SK-N-SH (cell line): Measurements from ENCODE around the gene BCAS3. TPM values are rescaled to one million over a fixed set of nuclear protein-coding genes. Genes with fewer than 3 reads are reported as not detected.

ENCODE experiments used
- CTCF ChIA-PET: fragments of 300-600, 350-600 bp; formaldehyde crosslinking; extraction: SDS; loops from one replicate; lab custom pipeline; 2021; lab: Yijun Ruan, JAX
- POLR2A ChIA-PET: fragments of 350-600 bp; sonication (Branson Sonifier 250); formaldehyde crosslinking; extraction: SDS; loops from one replicate; lab custom pipeline; 2020; ENCODE audit warnings: antibody characterized with exemption, inconsistent platforms; lab: Yijun Ruan, JAX
- DNase-seq: peaks from one replicate; pipeline ENCODE4 v3.0.0; 2012
- H2AFZ ChIP-seq: fragments of 200-600 bp; sonication (generic); 2 replicates; pipeline ENCODE4 v1.8.1; 2016; ENCODE audit warnings: antibody characterized with exemption, mild to moderate bottlenecking, low read depth
- H3F3A ChIP-seq: fragments of 200-600 bp; sonication (generic); replicated peaks from 2 replicates; pipeline ENCODE3; 2016; ENCODE audit warnings: antibody characterized with exemption, mild to moderate bottlenecking; ENCODE audit not compliant: insufficient read depth
- H3K27ac ChIP-seq, 2 experiments: fragments of 200-500 bp in 1 of 2; fragments of 200-600 bp in 1 of 2; sonication (Bioruptor generic) in 1 of 2; sonication (generic), shearing (Covaris generic) in 1 of 2; 2 replicates each; pipeline versions ENCODE4 v1.5.1 to v1.6.1; 2014 to 2016; ENCODE audit warnings: low read depth in 2 of 2, inconsistent platforms in 1 of 2, low read length in 1 of 2, mild to moderate bottlenecking in 1 of 2, mixed read lengths in 1 of 2
- H3K27me3 ChIP-seq: fragments of 200-600 bp; sonication (generic), shearing (Covaris generic); 2 replicates; pipeline ENCODE4 v1.6.1; 2016; ENCODE audit warnings: mixed run types; ENCODE audit not compliant: insufficient read depth
- H3K36me3 ChIP-seq, 2 experiments: fragments of 200-500 bp in 1 of 2; fragments of 200-600 bp in 1 of 2; sonication (Bioruptor generic) in 1 of 2; sonication (generic) in 1 of 2; replicated peaks in 1 of 2; 2 replicates each; pipeline versions ENCODE3 to v1.5.1; 2014 to 2016; ENCODE audit warnings: low read length in 1 of 2, mild to moderate bottlenecking in 1 of 2; ENCODE audit not compliant: insufficient read depth in 2 of 2, control insufficient read depth in 1 of 2
- H3K4me1 ChIP-seq, 2 experiments: fragments of 200-500 bp in 1 of 2; fragments of 200-600 bp in 1 of 2; sonication (Bioruptor generic) in 1 of 2; sonication (generic), shearing (Covaris generic) in 1 of 2; 2 replicates each; pipeline versions ENCODE4 v1.5.1 to v1.6.1; 2014 to 2016; ENCODE audit warnings: low read depth in 1 of 2, low read length in 1 of 2, mixed run types in 1 of 2; ENCODE audit not compliant: insufficient read depth in 2 of 2, control insufficient read depth in 1 of 2
- H3K4me2 ChIP-seq: fragments of 200-600 bp; sonication (generic), shearing (Covaris generic); 2 replicates; pipeline ENCODE4 v1.6.1; 2017; ENCODE audit warnings: mixed run types
- H3K4me3 ChIP-seq, 2 experiments: fragments of 200-500 bp in 1 of 2; fragments of 200-600 bp in 1 of 2; sonication (Bioruptor generic) in 1 of 2; sonication (generic), shearing (Covaris generic) in 1 of 2; 2 replicates each; pipeline versions ENCODE4 v1.5.1 to v1.8.1; 2014 to 2016; ENCODE audit warnings: low read depth in 2 of 2, inconsistent platforms in 1 of 2, low read length in 1 of 2, mild to moderate bottlenecking in 1 of 2, mixed read lengths in 1 of 2, moderate library complexity in 1 of 2
- H3K79me2 ChIP-seq: fragments of 200-600 bp; sonication (generic); 2 replicates; pipeline ENCODE4 v1.8.1; 2017; ENCODE audit warnings: mild to moderate bottlenecking; ENCODE audit not compliant: insufficient read depth
- H3K9ac ChIP-seq: fragments of 200-600 bp; sonication (generic); 2 replicates; pipeline ENCODE4 v1.6.1; 2017; ENCODE audit warnings: mixed run types
- H3K9me2 ChIP-seq: fragments of 200-600 bp; sonication (generic); 2 replicates; pipeline ENCODE4 v1.6.1; 2017; ENCODE audit warnings: mixed run types
- H3K9me3 ChIP-seq: fragments of 200-600 bp; sonication (generic); 2 replicates; pipeline ENCODE4 v1.6.1; 2017; ENCODE audit warnings: mixed run types, mild to moderate bottlenecking, moderate library complexity
- H4K20me1 ChIP-seq: fragments of 200-600 bp; sonication (generic); 2 replicates; pipeline ENCODE4 v1.6.1; 2017; ENCODE audit warnings: mild to moderate bottlenecking, mixed run types; ENCODE audit not compliant: insufficient read depth
- CTCF ChIP-seq: fragments of 200-600 bp; sonication (generic); IDR thresholded peaks from 2 replicates; pipeline ENCODE4 v1.6.1; 2017; ENCODE audit warnings: antibody characterized with exemption, mild to moderate bottlenecking, moderate library complexity
- EZH2phosphoT487 ChIP-seq: fragments of 200-600 bp; sonication (generic); IDR thresholded peaks from 2 replicates; pipeline ENCODE4 v1.6.1; 2017; ENCODE audit warnings: low read depth, mixed run types, mild to moderate bottlenecking, antibody characterized with exemption, moderate library complexity, borderline replicate concordance
- GABPA ChIP-seq: IDR thresholded peaks from 2 replicates; pipeline ENCODE4 v1.4.0; 2012; ENCODE audit warnings: low read depth, mild to moderate bottlenecking
- JUND ChIP-seq: IDR thresholded peaks from 2 replicates; pipeline ENCODE4 v1.4.0; 2012
- NFIC ChIP-seq: IDR thresholded peaks from 2 replicates; pipeline ENCODE4 v1.4.0; 2012; ENCODE audit warnings: borderline replicate concordance
- POLR2AphosphoS5 ChIP-seq: IDR thresholded peaks from 2 replicates; pipeline ENCODE4 v1.6.1; 2012; ENCODE audit warnings: low read depth, low read length
- RAD21 ChIP-seq: IDR thresholded peaks from 2 replicates; pipeline ENCODE4 v1.6.1; 2012; ENCODE audit warnings: mild to moderate bottlenecking, low read length
- REST ChIP-seq: IDR thresholded peaks from 2 replicates; pipeline ENCODE4 v1.6.1; 2012; ENCODE audit warnings: mild to moderate bottlenecking, low read depth, low read length, moderate library complexity
- RFX5 ChIP-seq: IDR thresholded peaks from 2 replicates; pipeline ENCODE4 v1.6.1; 2012; ENCODE audit warnings: mild to moderate bottlenecking, improper control_type of control experiment, low read length
- RXRA ChIP-seq: IDR thresholded peaks from 2 replicates; pipeline ENCODE4 v1.4.0; 2012; ENCODE audit warnings: low read depth, mild to moderate bottlenecking, borderline replicate concordance
- SIN3A ChIP-seq: IDR thresholded peaks from 2 replicates; pipeline ENCODE4 v1.6.1; 2012; ENCODE audit warnings: low read depth, mild to moderate bottlenecking, low read length, moderate library complexity, borderline replicate concordance
- WGBS: methylation state at CpG from one replicate; pipeline ENCODE4 v1.1.6; 2017; ENCODE audit warnings: low lambda C conversion rate; 5-methylcytosine and 5-hydroxymethylcytosine counted together
- polyA plus RNA-seq, 3 experiments: library from polyadenylated mRNA; depleted of rRNA; stranded (reverse); fragments of >200 nt; gene quantifications; 2 replicates each; pipeline ENCODE4 v1.2.3, GENCODE V29; 2012
- TF ChIP-seq, protein P1 (sequence below): IDR thresholded peaks from 2 replicates; pipeline ENCODE4 v1.4.0; 2012; ENCODE audit warnings: low read depth, borderline replicate concordance
- TF ChIP-seq, protein P2 (sequence below): fragments of 150-350 bp; IDR thresholded peaks from 2 replicates; pipeline ENCODE4 v1.6.1; 2017; ENCODE audit warnings: antibody characterized with exemption, low read length, low read depth, borderline replicate concordance
- TF ChIP-seq, protein P3 (sequence below): fragments of 150-350 bp; IDR thresholded peaks from 2 replicates; pipeline ENCODE4 v1.6.1; 2016; ENCODE audit warnings: mild to moderate bottlenecking, low read depth, low read length

BCAS3 gene
- polyA plus RNA-seq, 1 of the 3 experiments (the other 2 are of a cell fraction), result 5.9 TPM

DNA sequence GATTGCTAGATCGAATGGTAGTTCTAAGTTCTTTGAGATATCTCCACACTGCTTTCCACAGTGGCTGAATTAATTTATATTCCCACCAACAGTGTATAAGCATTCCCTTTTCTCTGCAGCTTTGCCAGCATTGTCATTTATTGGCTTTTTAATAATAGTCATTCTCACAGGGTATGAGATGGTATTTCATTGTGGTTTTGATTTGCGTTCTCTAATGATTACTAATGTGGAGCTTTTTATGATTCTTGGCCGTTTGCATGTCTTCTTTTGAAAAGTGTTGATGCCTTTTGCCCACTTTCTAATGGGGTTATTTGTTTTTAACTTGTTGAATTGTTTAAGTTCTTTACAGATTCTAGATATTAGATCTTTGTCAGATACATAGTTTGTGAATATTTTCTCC is 36.5 kb upstream of the BCAS3 start:
- Histone ChIP-seq H3K27ac (no peak overlapping the region), H3K36me3 (peaks cover 2 to 41% of the 10 kb centered on the region in 2 experiments), H3K79me2 (peaks cover 73% of the 10 kb centered on the region), H2AFZ (no peak overlapping the region), H3K4me2 (no peak overlapping the region), H3K9me2 (no peaks in the 10 kb centered on the region), H3K9ac (no peak overlapping the region), H3F3A (peaks cover 25% of the 10 kb centered on the region), H3K4me1 (peaks cover 0 to 3% of the 10 kb centered on the region in 2 experiments; a peak in 1 of 4 replicates), H3K9me3 (no peaks in the 10 kb centered on the region), H3K27me3 (no peaks in the 10 kb centered on the region)
- ChIA-PET CTCF (interaction anchor here (0.6 to 6.4 kb wide), 21 partner anchors 9 to 531 kb away, joined by 3 to 103 read pairs (median 5); partner anchors contain the start of genes BCAS3, CA4 and PPM1D), POLR2A (interaction anchor here (0.6 to 0.9 kb wide), 2 partner anchors 42 to 211 kb away, joined by 3 to 4 read pairs; partner anchors contain the start of gene PPM1D)
- 90% methylated on average over 3 of the region's 3 CpGs for WGBS
- no peak for DNase-seq
- TF ChIP-seq REST (no peak), SIN3A (no peak), RXRA (no peak), EZH2phosphoT487 (no peak), POLR2AphosphoS5 (no peak), GABPA (no peak), NFIC (no peak), CTCF (no peak), RAD21 (no peak), RFX5 (no peak), JUND (no peak)
- TF ChIP-seq, protein P1, sequence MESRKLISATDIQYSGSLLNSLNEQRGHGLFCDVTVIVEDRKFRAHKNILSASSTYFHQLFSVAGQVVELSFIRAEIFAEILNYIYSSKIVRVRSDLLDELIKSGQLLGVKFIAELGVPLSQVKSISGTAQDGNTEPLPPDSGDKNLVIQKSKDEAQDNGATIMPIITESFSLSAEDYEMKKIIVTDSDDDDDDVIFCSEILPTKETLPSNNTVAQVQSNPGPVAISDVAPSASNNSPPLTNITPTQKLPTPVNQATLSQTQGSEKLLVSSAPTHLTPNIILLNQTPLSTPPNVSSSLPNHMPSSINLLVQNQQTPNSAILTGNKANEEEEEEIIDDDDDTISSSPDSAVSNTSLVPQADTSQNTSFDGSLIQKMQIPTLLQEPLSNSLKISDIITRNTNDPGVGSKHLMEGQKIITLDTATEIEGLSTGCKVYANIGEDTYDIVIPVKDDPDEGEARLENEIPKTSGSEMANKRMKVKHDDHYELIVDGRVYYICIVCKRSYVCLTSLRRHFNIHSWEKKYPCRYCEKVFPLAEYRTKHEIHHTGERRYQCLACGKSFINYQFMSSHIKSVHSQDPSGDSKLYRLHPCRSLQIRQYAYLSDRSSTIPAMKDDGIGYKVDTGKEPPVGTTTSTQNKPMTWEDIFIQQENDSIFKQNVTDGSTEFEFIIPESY, result no peak
- TF ChIP-seq, protein P2, sequence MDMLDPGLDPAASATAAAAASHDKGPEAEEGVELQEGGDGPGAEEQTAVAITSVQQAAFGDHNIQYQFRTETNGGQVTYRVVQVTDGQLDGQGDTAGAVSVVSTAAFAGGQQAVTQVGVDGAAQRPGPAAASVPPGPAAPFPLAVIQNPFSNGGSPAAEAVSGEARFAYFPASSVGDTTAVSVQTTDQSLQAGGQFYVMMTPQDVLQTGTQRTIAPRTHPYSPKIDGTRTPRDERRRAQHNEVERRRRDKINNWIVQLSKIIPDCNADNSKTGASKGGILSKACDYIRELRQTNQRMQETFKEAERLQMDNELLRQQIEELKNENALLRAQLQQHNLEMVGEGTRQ, result no peak
- TF ChIP-seq, protein P3, sequence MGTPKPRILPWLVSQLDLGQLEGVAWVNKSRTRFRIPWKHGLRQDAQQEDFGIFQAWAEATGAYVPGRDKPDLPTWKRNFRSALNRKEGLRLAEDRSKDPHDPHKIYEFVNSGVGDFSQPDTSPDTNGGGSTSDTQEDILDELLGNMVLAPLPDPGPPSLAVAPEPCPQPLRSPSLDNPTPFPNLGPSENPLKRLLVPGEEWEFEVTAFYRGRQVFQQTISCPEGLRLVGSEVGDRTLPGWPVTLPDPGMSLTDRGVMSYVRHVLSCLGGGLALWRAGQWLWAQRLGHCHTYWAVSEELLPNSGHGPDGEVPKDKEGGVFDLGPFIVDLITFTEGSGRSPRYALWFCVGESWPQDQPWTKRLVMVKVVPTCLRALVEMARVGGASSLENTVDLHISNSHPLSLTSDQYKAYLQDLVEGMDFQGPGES, result no peak
- TF ChIP-seq, all 33 proteins: peak for 0
- H3K4me3 ChIP-seq, result no peak overlapping the region
- H4K20me1 ChIP-seq, result peaks cover 38% of the 10 kb centered on the region
